Heart right ventricle (tissue), 16 donors: Measurements from ENCODE around the gene CYB5R3. TPM values are rescaled to one million over a fixed set of nuclear protein-coding genes. Genes with fewer than 3 reads are reported as not detected.
A peak's percentile ranks its signal among the peaks of the same experiment; 100 is the strongest.

Experiments used
- ATAC-seq, 8 donors: fragments of 200-7000 bp; cut with Tn5 transposase; one replicate each; pipeline ENCODE4 v1.9.1; 2020; ENCODE audit warnings: mild to moderate bottlenecking in 8 of 8, moderate library complexity in 8 of 8, moderate number of reproducible peaks in 1 of 8
- DNase-seq, 2 donors: peaks; one replicate each; pipeline ENCODE4 v3.0.0-alpha.2; 2020
- H3K27ac ChIP-seq, 10 donors: fragments of 200-600 bp; sonication (generic) in 2 of 10; one replicate each; pipeline versions ENCODE4 v1.5.0 to v1.8.0; 2020 to 2022; ENCODE audit warnings: mild to moderate bottlenecking in 3 of 10
- H3K27me3 ChIP-seq, 7 donors: fragments of 200-600 bp; one replicate each; pipeline ENCODE4 v1.8.0; 2021 to 2022; ENCODE audit warnings: mild to moderate bottlenecking in 2 of 7
- H3K36me3 ChIP-seq, 9 donors: fragments of 200-600 bp; sonication (generic) in 1 of 9; one replicate each; pipeline versions ENCODE4 v1.5.0 to v1.8.0; 2020 to 2022; ENCODE audit warnings: mild to moderate bottlenecking in 2 of 9
- H3K4me1 ChIP-seq, 9 donors: fragments of 200-600 bp; sonication (generic) in 1 of 9; one replicate each; pipeline versions ENCODE4 v1.5.0 to v1.8.0; 2020 to 2022; ENCODE audit warnings: mild to moderate bottlenecking in 4 of 9
- H3K4me3 ChIP-seq, 10 donors: fragments of 200-600 bp; sonication (generic) in 2 of 10; one replicate each; pipeline versions ENCODE4 v1.5.0 to v1.8.0; 2020 to 2022; ENCODE audit warnings: mild to moderate bottlenecking in 7 of 10, moderate library complexity in 2 of 10
- H3K9me3 ChIP-seq, 11 donors: fragments of 200-600 bp in 10 of 11; sonication (generic) in 2 of 11; one replicate each; pipeline versions ENCODE4 v1.5.0 to v1.8.0; 2013 to 2022; ENCODE audit warnings: mild to moderate bottlenecking in 2 of 11, control low read depth in 1 of 11, moderate library complexity in 1 of 11
- WGBS, 2 donors: extraction: QIAGEN DNeasy Blood & Tissue Kit; methylation state at CpG; one replicate each; pipeline ENCODE4 v1.1.7; 2013; ENCODE audit warnings: inconsistent platforms in 1 of 2; 5-methylcytosine and 5-hydroxymethylcytosine counted together
- intact Hi-C, 10 donors: fragments of 100-400 bp; cut with DNase I; formaldehyde crosslinking; loops; one replicate each; pipeline versions ENCODE4 v1.11.1 to v1.14.2; 2022
- polyA plus RNA-seq, 2 donors: library from polyadenylated mRNA; stranded (reverse); fragments of 200-250 nt; gene quantifications; one replicate each; pipeline ENCODE4 v1.2.3, GENCODE V29; 2013
- total RNA-seq, 10 donors: library from RNA; stranded (reverse); fragmentation: NEBNext Ultra II Directional in 3 of 10; extraction: Animal tissue kit (Norgen Biotek cat#: 25700) in 3 of 10; gene quantifications; one replicate each; pipeline versions ENCODE4 v1.2.1 to v1.2.4, GENCODE V29; 2021 to 2023
- TF ChIP-seq, protein P1 (sequence below), 9 donors: fragments of 200-600 bp; sonication (generic) in 2 of 9; IDR thresholded peaks; one replicate each; pipeline versions ENCODE4 v1.5.0 to v1.8.0; 2021 to 2022; ENCODE audit warnings: antibody characterized with exemption in 9 of 9, mild to moderate bottlenecking in 5 of 9, moderate library complexity in 1 of 9
- donor health status: Arrhythmogenic right ventricular cardiomyopathy.
- donor health status: ischemic (EF 13 %, LVEDD 7.1; RV severe dilation, severe dysfunction).
- donor health status: healthy with polysubstance abuse.
- donor health status: DM: no; HTN: yes; CAD: no.
- donor health status: DM: no; HTN: no; CAD: no.
- donor health status: ischemic (EF 25% LVEDD 6.9; RV normal size, moderate dysfunction).
- donor health status: ischemic (EF 25% LVEDD 5.7; RV mildly dilated, moderate dysfunction).
- donor health status: healthy.
- donor health status: DM: yes; HTN: yes; CAD: no.
- donor health status: Ischemic cardiomyopathy.
- donor health status: ischemic (EF 35%, LVEDD 5.7; RV mildly dilated, moderate dysfunction).
- donor health status: nonischemic (EF 11% LVEDD 7.7; RV severe dilation, severe dysfunction).
- donor health status: DM: yes; HTN: yes; CAD: no.
- donor health status: PGD.
- donor health status: ischemic (EF 29% LVEDD 5.4; RV normal size, mild dysfunction).
- donor health status: nonischemic (EF 23%, LVEDD 6.1; RV moderate dilation, normal function).

The CYB5R3 gene
- total and polyA plus RNA-seq, 12 donors, result 91.9 to 633 (median 310) TPM

DNA sequence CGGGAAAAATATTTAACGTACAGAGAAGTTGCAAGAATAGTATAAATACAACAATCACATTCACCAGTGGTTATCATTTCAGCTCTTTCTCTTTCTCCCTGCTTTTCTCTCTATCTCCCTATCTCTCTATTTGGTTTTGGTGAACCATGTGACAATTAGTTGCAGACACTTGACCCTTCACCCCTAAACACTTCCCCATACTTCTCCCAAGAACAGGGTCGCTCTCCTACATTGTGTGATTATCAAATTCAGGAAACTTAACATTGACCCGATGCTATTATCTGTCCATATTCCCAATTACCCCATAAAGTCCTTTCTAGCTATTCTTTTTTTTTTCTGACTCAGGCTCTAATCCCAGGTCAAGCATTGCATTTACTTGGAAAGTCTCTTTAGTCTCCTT, 4.8 kb upstream of the CYB5R3 start:
- Histone ChIP-seq H3K4me3 (no peak overlapping the region), H3K27ac (no peak overlapping the region), H3K9me3 (no peaks in the 10 kb centered on the region), H3K36me3 (no peaks in the 10 kb centered on the region), H3K27me3 (no peaks in the 10 kb centered on the region), H3K4me1 (peaks cover 0 to 7% (median 4%) of the 10 kb centered on the region in 9 donors)
- WGBS, 2 donors, result 84 to 90% methylated on average over 4 of the region's 4 CpGs
- TF ChIP-seq, protein P1, sequence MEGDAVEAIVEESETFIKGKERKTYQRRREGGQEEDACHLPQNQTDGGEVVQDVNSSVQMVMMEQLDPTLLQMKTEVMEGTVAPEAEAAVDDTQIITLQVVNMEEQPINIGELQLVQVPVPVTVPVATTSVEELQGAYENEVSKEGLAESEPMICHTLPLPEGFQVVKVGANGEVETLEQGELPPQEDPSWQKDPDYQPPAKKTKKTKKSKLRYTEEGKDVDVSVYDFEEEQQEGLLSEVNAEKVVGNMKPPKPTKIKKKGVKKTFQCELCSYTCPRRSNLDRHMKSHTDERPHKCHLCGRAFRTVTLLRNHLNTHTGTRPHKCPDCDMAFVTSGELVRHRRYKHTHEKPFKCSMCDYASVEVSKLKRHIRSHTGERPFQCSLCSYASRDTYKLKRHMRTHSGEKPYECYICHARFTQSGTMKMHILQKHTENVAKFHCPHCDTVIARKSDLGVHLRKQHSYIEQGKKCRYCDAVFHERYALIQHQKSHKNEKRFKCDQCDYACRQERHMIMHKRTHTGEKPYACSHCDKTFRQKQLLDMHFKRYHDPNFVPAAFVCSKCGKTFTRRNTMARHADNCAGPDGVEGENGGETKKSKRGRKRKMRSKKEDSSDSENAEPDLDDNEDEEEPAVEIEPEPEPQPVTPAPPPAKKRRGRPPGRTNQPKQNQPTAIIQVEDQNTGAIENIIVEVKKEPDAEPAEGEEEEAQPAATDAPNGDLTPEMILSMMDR (IDR thresholded peaks at IDR 0.05), result no peak
- intact Hi-C loops, result loop anchor here in 1 of 10 donors (10.0 kb wide), 1 partner anchor 151 kb away; no protein-coding TSS in a partner anchor
- ATAC-seq (no peak), DNase-seq (no peak)

DNA sequence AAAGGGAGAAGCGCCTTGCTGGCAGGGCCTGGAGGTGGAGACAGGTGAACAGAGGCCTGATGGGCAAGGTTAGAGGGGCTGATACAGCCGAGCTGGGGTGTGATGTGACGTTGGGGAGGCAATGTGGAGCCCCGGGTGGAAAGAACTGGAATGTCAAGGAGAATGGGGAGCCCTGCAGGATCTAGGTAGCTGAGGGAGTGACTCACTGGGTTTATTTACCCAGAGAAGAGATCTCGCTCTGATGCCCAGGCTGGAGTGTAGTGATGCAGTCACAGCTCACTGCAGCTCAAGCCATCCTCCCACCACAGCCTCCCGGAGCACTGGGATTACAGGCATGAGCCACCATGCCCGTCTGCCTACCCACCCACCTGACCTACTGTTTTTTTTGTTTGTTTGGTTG, 1.9 kb upstream of the CYB5R3 start:
- peaks cover 0 to 4% (median 0%) of the 10 kb centered on the region in 9 donors for H3K36me3 ChIP-seq
- 80 to 84% methylated on average over 7 of the region's 7 CpGs for WGBS, 2 donors
- peaks cover 20 to 31% (median 29%) of the 10 kb centered on the region in 9 donors for H3K4me1 ChIP-seq
- no peak for ATAC-seq
- H3K4me3 ChIP-seq, result no peak overlapping the region
- TF ChIP-seq, protein P1 (IDR thresholded peaks at IDR 0.05), result no peak
- no peak for DNase-seq
- H3K27me3 ChIP-seq, result no peaks in the 10 kb centered on the region
- no peaks in the 10 kb centered on the region for H3K9me3 ChIP-seq
- no peak overlapping the region for H3K27ac ChIP-seq
- intact Hi-C loops, result loop anchor here in 1 of 10 donors (10.0 kb wide), 1 partner anchor 154 kb away; no protein-coding TSS in a partner anchor

DNA sequence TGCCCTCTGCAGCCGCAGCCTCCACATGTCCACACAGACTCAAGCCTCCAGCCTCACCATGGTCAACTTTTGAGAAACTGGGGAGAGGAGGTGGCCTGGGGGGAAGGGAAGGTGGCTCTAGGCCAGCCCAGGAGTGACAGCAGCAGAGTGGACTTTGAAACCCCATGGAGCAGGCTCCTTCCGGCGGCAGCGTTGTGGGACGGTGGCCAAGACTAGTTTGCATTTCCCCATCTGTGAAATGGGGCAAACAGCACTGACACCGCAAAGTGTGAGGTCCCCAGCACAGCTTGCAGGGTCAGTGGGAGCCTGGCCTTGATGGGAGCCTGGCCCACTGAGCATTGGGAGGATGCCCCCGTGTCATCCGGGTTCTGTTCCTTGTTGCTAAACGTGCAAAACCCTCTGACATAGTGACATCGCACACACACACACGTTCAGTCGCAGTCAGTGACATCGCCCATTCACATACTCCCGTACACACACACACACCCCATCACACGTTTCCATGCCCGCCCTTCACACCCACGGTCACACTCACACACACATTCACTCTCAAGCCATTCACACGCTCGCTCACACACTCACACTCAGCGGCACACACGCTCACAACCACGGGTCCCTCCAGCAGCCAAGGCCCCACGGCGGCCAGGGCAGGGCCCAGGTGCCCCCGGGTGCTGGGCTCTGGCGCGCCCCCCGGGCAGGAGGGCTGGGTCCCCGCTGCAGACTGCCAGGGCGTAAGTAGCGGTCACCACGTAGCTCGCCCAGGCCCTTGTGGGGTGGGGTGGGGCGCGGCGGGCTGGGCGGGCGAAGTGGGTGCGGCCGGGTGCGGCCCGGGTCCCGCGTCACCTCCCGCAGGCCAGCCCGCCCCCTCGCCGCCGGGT, 585 bp downstream of the CYB5R3 start:
- ATAC-seq (peak in 6 of 8 donors; percentile 7 to 53 (median 30)), DNase-seq (peak; percentile 61 to 72)
- H3K27ac ChIP-seq, result peak overlapping the region; percentile 94 to 99 (median 96)
- 2% methylated on average over 40 to 49 of the region's 49 CpGs for WGBS, 2 donors
- H3K27me3 ChIP-seq, result no peaks in the 10 kb centered on the region
- intact Hi-C loops, result loop anchor here in 1 of 10 donors (10.0 kb wide), 1 partner anchor 446 kb away; no protein-coding TSS in a partner anchor
- H3K9me3 ChIP-seq, result no peaks in the 10 kb centered on the region
- TF ChIP-seq, protein P1 (IDR thresholded peaks at IDR 0.05), result no peak
- peaks cover 0 to 4% (median 0%) of the 10 kb centered on the region in 9 donors for H3K36me3 ChIP-seq
- peaks cover 39 to 57% (median 54%) of the 10 kb centered on the region in 9 donors for H3K4me1 ChIP-seq
- peak overlapping the region; percentile 81 to 99 (median 92) for H3K4me3 ChIP-seq

DNA sequence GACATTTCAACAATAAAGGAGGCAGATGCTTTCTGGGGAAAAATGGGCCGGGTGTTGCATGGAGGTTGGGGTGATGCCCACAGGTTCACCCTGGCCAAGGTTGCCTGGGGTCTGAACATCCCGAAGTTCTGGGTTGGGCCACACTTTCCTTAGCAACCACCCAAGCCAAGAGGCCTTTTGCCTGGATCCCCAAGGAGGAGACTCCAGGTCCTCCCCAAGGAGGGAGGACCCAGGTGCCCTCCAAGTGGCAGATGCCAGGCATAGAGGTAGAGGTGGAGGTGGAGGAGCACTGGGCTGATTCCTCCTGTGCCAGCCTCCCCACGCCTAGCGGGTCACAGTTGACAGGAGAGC, 1.2 kb downstream of the CYB5R3 start:
- WGBS, 2 donors, result 77 to 81% methylated on average over 4 of the region's 4 CpGs
- intact Hi-C loops, result loop anchor here in 1 of 10 donors (10.0 kb wide), 1 partner anchor 447 kb away; no protein-coding TSS in a partner anchor
- TF ChIP-seq, protein P1 (IDR thresholded peaks at IDR 0.05), result no peak
- Histone ChIP-seq H3K9me3 (no peaks in the 10 kb centered on the region), H3K27me3 (no peaks in the 10 kb centered on the region), H3K4me3 (peak overlapping the region in 9 of 10 donors; percentile 81 to 99 (median 92)), H3K27ac (peak overlapping the region; percentile 94 to 99 (median 96)), H3K4me1 (peaks cover 44 to 63% (median 60%) of the 10 kb centered on the region in 9 donors), H3K36me3 (peaks cover 0 to 4% (median 0%) of the 10 kb centered on the region in 9 donors)
- ATAC-seq (no peak), DNase-seq (no peak)
